D721Med (cell line): Measurements from ENCODE around the gene SCGB1D1.

Source experiments
- DNase-seq: peaks from one replicate; pipeline ENCODE4 v3.0.0; 2011; ENCODE audit warnings: low spot score; ENCODE audit not compliant: insufficient read length
- FAIRE-seq: peaks from 2 replicates; lab custom pipeline; 2011; peaks lifted over from hg19 to GRCh38; lab: Jason Lieb, UNC
- CTCF ChIP-seq: IDR thresholded peaks from 2 replicates; pipeline ENCODE4 v1.5.1; 2012; ENCODE audit warnings: mild to moderate bottlenecking, control low read depth; ENCODE audit not compliant: insufficient read depth; ENCODE audit errors: missing control alignments

SCGB1D1 gene

GRCh38 chr11:62166371-62166770, 23.6 kb upstream of the SCGB1D1 start:
- DNase-seq = no peak
- no peak for TF ChIP-seq CTCF
- no peak for FAIRE-seq

- no peak for FAIRE-seq
- TF ChIP-seq CTCF = no peak
- DNase-seq = no peak
These were observed 20.6 kb upstream of the SCGB1D1 start for GRCh38 chr11:62169448-62169847.

GRCh38 chr11:62169935-62170334, 20.1 kb upstream of the SCGB1D1 start:
- no peak for TF ChIP-seq CTCF
- no peak for DNase-seq
- FAIRE-seq = no peak

- FAIRE-seq = peak; percentile 68
- no peak for DNase-seq
These were observed 18.7 kb upstream of the SCGB1D1 start for GRCh38 chr11:62171261-62171723.

GRCh38 chr11:62172294-62172693, 17.7 kb upstream of the SCGB1D1 start:
- no peak for TF ChIP-seq CTCF
- DNase-seq = no peak

More at GRCh38 chr11:62171261-62171723, 18.7 kb upstream of the SCGB1D1 start:
- TF ChIP-seq CTCF = peak; percentile 94

GRCh38 chr11:62176766-62177165, 13.2 kb upstream of the SCGB1D1 start:
- DNase-seq (no peak), FAIRE-seq (no peak)
- no peak for TF ChIP-seq CTCF

More at GRCh38 chr11:62172294-62172693, 17.7 kb upstream of the SCGB1D1 start:
- no peak for FAIRE-seq

- TF ChIP-seq CTCF = no peak
- FAIRE-seq (no peak), DNase-seq (no peak)
These were observed 10.0 kb upstream of the SCGB1D1 start for GRCh38 chr11:62179995-62180394.
